ENCODE measurements around the gene IQGAP2.

The IQGAP2 gene

DNA sequence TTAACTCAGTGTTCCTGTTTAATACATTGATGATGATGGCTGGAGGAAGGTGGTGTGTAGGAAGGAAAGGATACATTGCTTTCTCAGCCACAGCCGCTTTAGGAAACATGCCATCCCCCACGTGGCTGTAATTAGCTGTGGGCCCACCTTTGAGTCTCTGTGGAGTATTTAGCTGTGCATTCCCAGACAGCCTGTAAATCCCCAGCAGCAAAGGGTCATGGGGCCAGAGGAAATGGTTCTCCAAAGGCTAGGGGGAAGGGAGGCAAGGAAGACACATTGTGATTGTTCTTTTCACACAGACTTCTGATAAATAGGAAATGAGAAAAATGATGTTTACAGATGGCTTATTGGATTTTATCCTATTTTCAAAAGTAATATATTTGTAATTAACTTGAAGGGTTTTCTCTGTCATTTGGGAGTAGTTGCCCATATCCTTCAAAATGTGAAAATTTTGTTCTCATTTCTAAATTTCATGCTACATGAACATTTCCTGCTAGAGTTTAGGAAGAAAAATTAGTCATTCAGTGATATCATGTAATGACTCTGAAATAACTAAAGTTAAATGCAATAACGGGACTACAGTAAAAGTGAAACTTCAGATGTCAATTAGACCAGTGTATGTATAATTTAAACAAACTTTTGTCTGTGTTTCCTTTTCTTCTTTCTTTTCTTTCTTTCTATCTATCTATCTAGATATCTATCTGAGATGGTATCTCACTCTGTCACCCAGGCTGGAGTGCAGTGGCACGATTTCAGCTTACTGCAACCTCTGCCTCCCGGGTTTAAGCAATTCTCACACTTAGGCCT, 288.6 kb downstream of the IQGAP2 start:
- ChIA-PET CTCF (no interaction called here), POLR2A (no interaction called here)
- DNase-seq (ENCODE audit: extremely low spot score): no peak
- no peak for TF ChIP-seq TARDBP (IDR thresholded peaks at IDR 0.05)
- TF ChIP-seq L3MBTL2 (conservative IDR thresholded peaks at IDR 0.05): no peak
- no peak for TF ChIP-seq ZNF384 (IDR thresholded peaks at IDR 0.05)
- TF ChIP-seq, protein P1, sequence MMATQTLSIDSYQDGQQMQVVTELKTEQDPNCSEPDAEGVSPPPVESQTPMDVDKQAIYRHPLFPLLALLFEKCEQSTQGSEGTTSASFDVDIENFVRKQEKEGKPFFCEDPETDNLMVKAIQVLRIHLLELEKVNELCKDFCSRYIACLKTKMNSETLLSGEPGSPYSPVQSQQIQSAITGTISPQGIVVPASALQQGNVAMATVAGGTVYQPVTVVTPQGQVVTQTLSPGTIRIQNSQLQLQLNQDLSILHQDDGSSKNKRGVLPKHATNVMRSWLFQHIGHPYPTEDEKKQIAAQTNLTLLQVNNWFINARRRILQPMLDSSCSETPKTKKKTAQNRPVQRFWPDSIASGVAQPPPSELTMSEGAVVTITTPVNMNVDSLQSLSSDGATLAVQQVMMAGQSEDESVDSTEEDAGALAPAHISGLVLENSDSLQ (IDR thresholded peaks at IDR 0.05): no peak
- no peak for TF ChIP-seq LEF1 (IDR thresholded peaks at IDR 0.05; ENCODE audit: borderline replicate concordance)
- no peak for TF ChIP-seq BHLHE40 (IDR thresholded peaks at IDR 0.05; ENCODE audit: borderline replicate concordance)
- no peak for TF ChIP-seq ELF4 (IDR thresholded peaks at IDR 0.05)
- TF ChIP-seq ARNT (IDR thresholded peaks at IDR 0.05): no peak
- TF ChIP-seq FOXA1 (IDR thresholded peaks at IDR 0.05): no peak
- TF ChIP-seq SP1 (IDR thresholded peaks at IDR 0.05): no peak
- no peak for TF ChIP-seq FOXK2 (IDR thresholded peaks at IDR 0.05)
- no peak for TF ChIP-seq CTBP1 (IDR thresholded peaks at IDR 0.05; ENCODE audit: borderline replicate concordance)
- TF ChIP-seq FOXM1 (IDR thresholded peaks at IDR 0.05; ENCODE audit: borderline replicate concordance): no peak
- TF ChIP-seq HDGF (IDR thresholded peaks at IDR 0.05; ENCODE audit: borderline replicate concordance): no peak
- no peak for TF ChIP-seq SUZ12 (IDR thresholded peaks at IDR 0.05)
- TF ChIP-seq NFRKB (IDR thresholded peaks at IDR 0.05): no peak

GRCh38 chr5:76692274-76692540, 289.1 kb downstream of the IQGAP2 start:
- DNase-seq (ENCODE audit: extremely low spot score): no peak
- POLR2A ChIA-PET: no interaction called here
- TF ChIP-seq L3MBTL2 (conservative IDR thresholded peaks at IDR 0.05) (no peak), ELF4 (IDR thresholded peaks at IDR 0.05) (no peak), ARNT (IDR thresholded peaks at IDR 0.05) (no peak), LEF1 (IDR thresholded peaks at IDR 0.05; ENCODE audit: borderline replicate concordance) (no peak), SUZ12 (IDR thresholded peaks at IDR 0.05) (no peak), SP1 (IDR thresholded peaks at IDR 0.05) (no peak), NFRKB (IDR thresholded peaks at IDR 0.05) (no peak), FOXK2 (IDR thresholded peaks at IDR 0.05) (no peak), CTBP1 (IDR thresholded peaks at IDR 0.05; ENCODE audit: borderline replicate concordance) (no peak), FOXA1 (IDR thresholded peaks at IDR 0.05) (no peak), HDGF (IDR thresholded peaks at IDR 0.05; ENCODE audit: borderline replicate concordance) (no peak), ZNF384 (IDR thresholded peaks at IDR 0.05) (no peak), FOXM1 (IDR thresholded peaks at IDR 0.05; ENCODE audit: borderline replicate concordance) (no peak), TARDBP (IDR thresholded peaks at IDR 0.05) (no peak), BHLHE40 (IDR thresholded peaks at IDR 0.05; ENCODE audit: borderline replicate concordance) (no peak)
- TF ChIP-seq, protein P1 (IDR thresholded peaks at IDR 0.05): no peak
- CTCF ChIA-PET: interaction anchor here (0.7 kb wide), 1 partner anchor 176 kb away, joined by 3 read pairs; no protein-coding TSS in a partner anchor

DNA sequence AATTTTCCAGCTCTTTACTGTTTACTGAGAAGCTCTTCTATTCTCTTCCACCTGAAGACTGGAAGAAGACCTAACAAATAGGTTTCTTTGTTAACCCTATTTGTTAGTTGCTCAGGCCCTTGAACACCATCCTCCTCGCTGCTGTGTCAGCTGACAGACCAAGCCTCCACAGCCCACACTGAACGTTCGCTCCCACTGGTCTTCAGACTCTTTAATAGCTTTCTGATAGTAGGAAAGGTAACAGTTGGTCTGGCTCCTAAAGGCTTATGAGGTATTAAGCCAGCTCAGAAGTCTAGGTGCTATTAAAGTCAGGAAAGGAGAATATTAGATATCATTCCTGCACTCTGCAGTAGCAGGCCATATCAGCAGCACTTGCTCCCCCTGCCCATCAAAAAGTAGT, 289.6 kb downstream of the IQGAP2 start:
- CTCF ChIA-PET: interaction anchor here (0.7 kb wide), 1 partner anchor 176 kb away, joined by 3 read pairs; no protein-coding TSS in a partner anchor
- no peak for DNase-seq (ENCODE audit: extremely low spot score)
- TF ChIP-seq, protein P1 (IDR thresholded peaks at IDR 0.05): no peak
- TF ChIP-seq FOXM1 (IDR thresholded peaks at IDR 0.05; ENCODE audit: borderline replicate concordance): no peak
- TF ChIP-seq NFRKB (IDR thresholded peaks at IDR 0.05): no peak
- TF ChIP-seq ARNT (IDR thresholded peaks at IDR 0.05): no peak
- no peak for TF ChIP-seq LEF1 (IDR thresholded peaks at IDR 0.05; ENCODE audit: borderline replicate concordance)
- TF ChIP-seq TARDBP (IDR thresholded peaks at IDR 0.05): no peak
- no peak for TF ChIP-seq L3MBTL2 (conservative IDR thresholded peaks at IDR 0.05)
- no peak for TF ChIP-seq ZNF384 (IDR thresholded peaks at IDR 0.05)
- TF ChIP-seq BHLHE40 (IDR thresholded peaks at IDR 0.05; ENCODE audit: borderline replicate concordance): no peak
- no peak for TF ChIP-seq CTBP1 (IDR thresholded peaks at IDR 0.05; ENCODE audit: borderline replicate concordance)
- no peak for TF ChIP-seq FOXA1 (IDR thresholded peaks at IDR 0.05)
- TF ChIP-seq HDGF (IDR thresholded peaks at IDR 0.05; ENCODE audit: borderline replicate concordance): no peak
- POLR2A ChIA-PET: no interaction called here

- CTCF ChIA-PET: interaction anchor here (0.6 kb wide), 1 partner anchor 451 kb away, joined by 3 read pairs; no protein-coding TSS in a partner anchor
- TF ChIP-seq BHLHE40 (IDR thresholded peaks at IDR 0.05; ENCODE audit: borderline replicate concordance) (no peak), FOXM1 (IDR thresholded peaks at IDR 0.05; ENCODE audit: borderline replicate concordance) (no peak), CTBP1 (IDR thresholded peaks at IDR 0.05; ENCODE audit: borderline replicate concordance) (no peak), NFRKB (IDR thresholded peaks at IDR 0.05) (no peak), ELF4 (IDR thresholded peaks at IDR 0.05) (no peak), FOXK2 (IDR thresholded peaks at IDR 0.05) (no peak)
- no peak for DNase-seq (ENCODE audit: extremely low spot score)
- POLR2A ChIA-PET: no interaction called here
Measured at GRCh38 chr5:76693141-76693540, 290.1 kb downstream of the IQGAP2 start.

- DNase-seq (ENCODE audit: extremely low spot score): no peak
- ChIA-PET POLR2A (no interaction called here), CTCF (no interaction called here)
- TF ChIP-seq ELF4 (IDR thresholded peaks at IDR 0.05) (no peak), HDGF (IDR thresholded peaks at IDR 0.05; ENCODE audit: borderline replicate concordance) (no peak), ARNT (IDR thresholded peaks at IDR 0.05) (no peak), LEF1 (IDR thresholded peaks at IDR 0.05; ENCODE audit: borderline replicate concordance) (no peak), NFRKB (IDR thresholded peaks at IDR 0.05) (no peak), TARDBP (IDR thresholded peaks at IDR 0.05) (no peak), FOXM1 (IDR thresholded peaks at IDR 0.05; ENCODE audit: borderline replicate concordance) (no peak), SP1 (IDR thresholded peaks at IDR 0.05) (no peak), L3MBTL2 (conservative IDR thresholded peaks at IDR 0.05) (no peak), ZNF384 (IDR thresholded peaks at IDR 0.05) (no peak), SUZ12 (IDR thresholded peaks at IDR 0.05) (no peak), FOXK2 (IDR thresholded peaks at IDR 0.05) (no peak), FOXA1 (IDR thresholded peaks at IDR 0.05) (no peak), CTBP1 (IDR thresholded peaks at IDR 0.05; ENCODE audit: borderline replicate concordance) (no peak), BHLHE40 (IDR thresholded peaks at IDR 0.05; ENCODE audit: borderline replicate concordance) (no peak)
- TF ChIP-seq, protein P1 (IDR thresholded peaks at IDR 0.05): no peak
Measured at GRCh38 chr5:76694317-76694716, 291.2 kb downstream of the IQGAP2 start.
